Measurements from ENCODE around the gene RTF2.
"Not testable (repeated sequence)": the region's sequence is repeated elsewhere in the genome, so short reads cannot be mapped to it uniquely, and the experiment has no call there.

The RTF2 gene

GRCh38 chr20:56487216-56487615 is 18.8 kb downstream of the RTF2 start:
- no peak for DNase-seq (ENCODE audit: low read depth in 1 of 2, low spot score in 1 of 2)

GRCh38 chr20:56488566-56488965 is 20.1 kb downstream of the RTF2 start:
- DNase-seq (ENCODE audit: low read depth in 1 of 2, low spot score in 1 of 2): no peak

GRCh38 chr20:56501116-56501515 is 32.7 kb downstream of the RTF2 start:
- no peak for DNase-seq (ENCODE audit: low read depth in 1 of 2, low spot score in 1 of 2)

GRCh38 chr20:56503916-56504315 is 35.5 kb downstream of the RTF2 start:
- no peak for DNase-seq (ENCODE audit: low read depth in 1 of 2, low spot score in 1 of 2)

GRCh38 chr20:56504373-56505005 is 36.1 kb downstream of the RTF2 start:
- no peak for DNase-seq (ENCODE audit: low read depth in 1 of 2, low spot score in 1 of 2)

- DNase-seq (ENCODE audit: low read depth in 1 of 2, low spot score in 1 of 2): no peak
Measured at GRCh38 chr20:56506103-56506502, 37.7 kb downstream of the RTF2 start.

- no peak for DNase-seq (ENCODE audit: low read depth in 1 of 2, low spot score in 1 of 2)
Measured at GRCh38 chr20:56511926-56512325, 43.5 kb downstream of the RTF2 start.

- no peak for DNase-seq (ENCODE audit: low read depth in 1 of 2, low spot score in 1 of 2)
Measured at GRCh38 chr20:56513161-56514150, 45.0 kb downstream of the RTF2 start.

- no peak for DNase-seq (ENCODE audit: low read depth in 1 of 2, low spot score in 1 of 2)
Measured at GRCh38 chr20:56516631-56517030, 48.2 kb downstream of the RTF2 start.

- no peak for DNase-seq (ENCODE audit: low read depth in 1 of 2, low spot score in 1 of 2)
Measured at GRCh38 chr20:56517211-56517610, 48.8 kb downstream of the RTF2 start.

GRCh38 chr20:56517641-56518040 is 49.2 kb downstream of the RTF2 start:
- no peak for DNase-seq (ENCODE audit: low read depth in 1 of 2, low spot score in 1 of 2)

- no peak for DNase-seq (ENCODE audit: low read depth in 1 of 2, low spot score in 1 of 2)
Measured at GRCh38 chr20:56518126-56518525, 49.7 kb downstream of the RTF2 start.

GRCh38 chr20:56518721-56519398 is 50.4 kb downstream of the RTF2 start:
- no peak for DNase-seq (ENCODE audit: low read depth in 1 of 2, low spot score in 1 of 2)

GRCh38 chr20:56519551-56519950 is 51.1 kb downstream of the RTF2 start:
- DNase-seq (ENCODE audit: low read depth in 1 of 2, low spot score in 1 of 2): no peak

- no peak for DNase-seq (ENCODE audit: low read depth in 1 of 2, low spot score in 1 of 2)
Measured at GRCh38 chr20:56520180-56520579, 51.8 kb downstream of the RTF2 start.

GRCh38 chr20:56520746-56521354 is 52.4 kb downstream of the RTF2 start:
- DNase-seq (ENCODE audit: low read depth in 1 of 2, low spot score in 1 of 2): not testable (repeated sequence)

GRCh38 chr20:56522311-56522710 is 53.9 kb downstream of the RTF2 start:
- no peak for DNase-seq (ENCODE audit: low read depth in 1 of 2, low spot score in 1 of 2)

- DNase-seq (ENCODE audit: low read depth in 1 of 2, low spot score in 1 of 2): not testable (repeated sequence)
Measured at GRCh38 chr20:56524444-56524843, 56.0 kb downstream of the RTF2 start, which contains the start of gene FAM209A. Gene FAM209A (plus strand): TSS chr20:56524744. CDS start chr20:56524809, 65 bp downstream.

GRCh38 chr20:56527521-56527920 is 59.1 kb downstream of the RTF2 start:
- DNase-seq (ENCODE audit: low read depth in 1 of 2, low spot score in 1 of 2): no peak

- DNase-seq (ENCODE audit: low read depth in 1 of 2, low spot score in 1 of 2): not testable (repeated sequence)
Measured at GRCh38 chr20:56532946-56533345, 64.5 kb downstream of the RTF2 start, which contains the start of gene FAM209B. Gene FAM209B (plus strand): TSS chr20:56533246. CDS start chr20:56533342, 96 bp downstream.

GRCh38 chr20:56537997-56538396 is 69.6 kb downstream of the RTF2 start:
- no peak for DNase-seq (ENCODE audit: low read depth in 1 of 2, low spot score in 1 of 2)

Measured in activated CD4-positive, alpha-beta T cell treated with anti-CD3 and anti-CD28 coated beads, Interleukin-2, amount 50 U/mL, for 24 hours (primary cell).